Measurements from ENCODE around the gene KCNJ12.

- no peak for TF ChIP-seq CTCF (IDR thresholded peaks at IDR 0.05 in 4 of 5, conservative IDR thresholded peaks at IDR 0.05 in 1 of 5)
- no peak for TF ChIP-seq POLR2A (IDR thresholded peaks at IDR 0.05)
These were observed 7.5 kb upstream of the KCNJ12 start for GRCh38 chr17:21368545-21369246.

Measured in gastrocnemius medialis (tissue), 4 donors.